KMS-11 (cell line): ENCODE results near the gene SUPT3H.

ENCODE experiments used
- H2AFZ ChIP-seq: fragments of 200-600 bp; sonication (generic); 2 replicates; pipeline ENCODE4 v1.6.1; 2016; ENCODE audit warnings: antibody characterized with exemption, mixed run types, low read depth
- H3K27ac ChIP-seq: fragments of 200-600 bp; sonication (generic); 2 replicates; pipeline ENCODE4 v1.6.1; 2016; ENCODE audit warnings: mild to moderate bottlenecking, mixed run types
- H3K27me3 ChIP-seq: fragments of 200-600 bp; sonication (generic); 2 replicates; pipeline ENCODE4 v1.6.1; 2017; ENCODE audit warnings: mild to moderate bottlenecking, low read depth, mixed run types, moderate library complexity; ENCODE audit not compliant: insufficient read depth
- H3K36me3 ChIP-seq: fragments of 200-600 bp; sonication (generic); 2 replicates; pipeline ENCODE4 v1.6.1; 2017; ENCODE audit warnings: mild to moderate bottlenecking, mixed run types; ENCODE audit not compliant: insufficient read depth
- H3K4me1 ChIP-seq: fragments of 200-600 bp; sonication (generic); 2 replicates; pipeline ENCODE4 v1.6.1; 2016; ENCODE audit warnings: mild to moderate bottlenecking, low read depth, mixed run types; ENCODE audit not compliant: poor library complexity, severe bottlenecking
- H3K4me2 ChIP-seq: fragments of 200-600 bp; sonication (generic); 2 replicates; pipeline ENCODE4 v1.7.0; 2016; ENCODE audit warnings: mild to moderate bottlenecking, mixed run types
- H3K4me3 ChIP-seq: fragments of 200-600 bp; sonication (generic); IDR thresholded peaks from 2 replicates; pipeline ENCODE4 v1.6.1; 2017; ENCODE audit warnings: low read depth, low read length, mixed read lengths; ENCODE audit not compliant: insufficient read depth
- H3K79me2 ChIP-seq: fragments of 200-600 bp; sonication (generic); 2 replicates; pipeline ENCODE4 v1.6.1; 2016; ENCODE audit warnings: low read depth, mixed run types; ENCODE audit not compliant: insufficient read depth
- H3K9ac ChIP-seq: fragments of 200-600 bp; sonication (generic); 2 replicates; pipeline ENCODE4 v1.6.1; 2016; ENCODE audit warnings: mild to moderate bottlenecking, mixed run types
- H4K20me1 ChIP-seq: fragments of 200-600 bp; sonication (generic); 2 replicates; pipeline ENCODE4 v1.6.1; 2016; ENCODE audit warnings: mild to moderate bottlenecking, mixed run types; ENCODE audit not compliant: insufficient read depth
- TF ChIP-seq, protein P1 (sequence below): fragments of 200-600 bp; sonication (generic); conservative IDR thresholded peaks from 2 replicates; pipeline ENCODE4 v1.6.1; 2017; ENCODE audit warnings: low read depth, mild to moderate bottlenecking, antibody characterized with exemption, low read length, moderate library complexity, mixed read lengths

Gene SUPT3H

GRCh38 chr6:44999066-44999465 is 378.7 kb downstream of the SUPT3H start:
- Histone ChIP-seq H3K27ac (no peak overlapping the region), H3K27me3 (no peaks in the 10 kb centered on the region), H3K36me3 (no peaks in the 10 kb centered on the region), H3K4me3 (no peak overlapping the region), H3K4me2 (no peak overlapping the region), H3K4me1 (peaks cover 99% of the 10 kb centered on the region), H3K79me2 (no peaks in the 10 kb centered on the region), H3K9ac (no peak overlapping the region), H2AFZ (no peak overlapping the region), H4K20me1 (no peaks in the 10 kb centered on the region)
- TF ChIP-seq, protein P1, sequence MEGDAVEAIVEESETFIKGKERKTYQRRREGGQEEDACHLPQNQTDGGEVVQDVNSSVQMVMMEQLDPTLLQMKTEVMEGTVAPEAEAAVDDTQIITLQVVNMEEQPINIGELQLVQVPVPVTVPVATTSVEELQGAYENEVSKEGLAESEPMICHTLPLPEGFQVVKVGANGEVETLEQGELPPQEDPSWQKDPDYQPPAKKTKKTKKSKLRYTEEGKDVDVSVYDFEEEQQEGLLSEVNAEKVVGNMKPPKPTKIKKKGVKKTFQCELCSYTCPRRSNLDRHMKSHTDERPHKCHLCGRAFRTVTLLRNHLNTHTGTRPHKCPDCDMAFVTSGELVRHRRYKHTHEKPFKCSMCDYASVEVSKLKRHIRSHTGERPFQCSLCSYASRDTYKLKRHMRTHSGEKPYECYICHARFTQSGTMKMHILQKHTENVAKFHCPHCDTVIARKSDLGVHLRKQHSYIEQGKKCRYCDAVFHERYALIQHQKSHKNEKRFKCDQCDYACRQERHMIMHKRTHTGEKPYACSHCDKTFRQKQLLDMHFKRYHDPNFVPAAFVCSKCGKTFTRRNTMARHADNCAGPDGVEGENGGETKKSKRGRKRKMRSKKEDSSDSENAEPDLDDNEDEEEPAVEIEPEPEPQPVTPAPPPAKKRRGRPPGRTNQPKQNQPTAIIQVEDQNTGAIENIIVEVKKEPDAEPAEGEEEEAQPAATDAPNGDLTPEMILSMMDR = no peak

GRCh38 chr6:44995486-44996132 is 382.1 kb downstream of the SUPT3H start:
- H3K4me2 ChIP-seq = peak overlapping the region; percentile 59
- H3K27me3 ChIP-seq = no peaks in the 10 kb centered on the region
- no peaks in the 10 kb centered on the region for H4K20me1 ChIP-seq
- no peak overlapping the region for H2AFZ ChIP-seq
- no peaks in the 10 kb centered on the region for H3K36me3 ChIP-seq
- peaks cover 91% of the 10 kb centered on the region for H3K4me1 ChIP-seq
- H3K27ac ChIP-seq = peak overlapping the region; percentile 18
- H3K79me2 ChIP-seq = no peaks in the 10 kb centered on the region
- no peak overlapping the region for H3K9ac ChIP-seq
- no peak overlapping the region for H3K4me3 ChIP-seq
- TF ChIP-seq, protein P1 = no peak

DNA sequence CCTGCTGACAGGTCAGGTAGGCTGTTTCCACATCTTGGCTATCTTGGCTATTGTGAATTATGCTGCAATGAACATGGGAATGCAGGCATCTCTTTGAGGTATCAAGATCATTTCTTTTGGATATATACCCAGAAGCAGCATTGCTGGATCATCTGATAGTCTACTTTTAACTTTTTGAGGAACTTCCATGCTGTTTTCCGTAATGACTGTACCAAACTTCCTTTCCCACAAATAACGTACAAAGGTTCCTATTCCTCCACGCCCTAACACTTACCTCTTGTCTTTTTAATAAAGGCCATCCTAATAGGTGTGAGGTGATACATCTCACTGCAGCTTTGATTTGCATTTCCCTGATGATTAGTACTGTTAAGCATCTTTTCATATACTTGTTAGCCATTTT is 388.3 kb downstream of the SUPT3H start:
- Histone ChIP-seq H3K9ac (no peak overlapping the region), H3K79me2 (no peaks in the 10 kb centered on the region)

DNA sequence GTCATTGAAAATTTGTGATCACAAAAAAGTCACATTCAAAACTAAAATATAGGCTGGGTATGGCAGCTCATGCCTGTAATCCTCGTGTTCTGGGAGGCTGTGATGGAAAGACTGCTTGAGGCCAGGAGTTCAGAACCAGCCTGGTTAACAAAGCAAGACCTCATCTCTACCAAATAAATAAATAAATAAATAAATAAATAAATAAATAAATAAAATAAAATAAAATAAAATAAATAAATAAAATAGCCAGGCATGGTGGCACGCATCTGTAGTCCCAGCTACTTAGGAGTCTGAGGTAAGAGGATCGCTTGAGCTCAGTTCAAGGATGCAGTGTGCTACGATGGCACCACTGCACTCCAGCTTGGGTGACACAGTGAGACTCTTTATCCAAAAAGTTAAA is 392.7 kb downstream of the SUPT3H start:
- no peaks in the 10 kb centered on the region for H3K79me2 ChIP-seq
- H3K36me3 ChIP-seq = no peaks in the 10 kb centered on the region
- no peak overlapping the region for H2AFZ ChIP-seq
- peaks cover 30% of the 10 kb centered on the region for H3K4me1 ChIP-seq
- H3K27ac ChIP-seq = no peak overlapping the region
- H4K20me1 ChIP-seq = no peaks in the 10 kb centered on the region
- TF ChIP-seq, protein P1 = no peak
- H3K4me3 ChIP-seq = no peak overlapping the region
- no peak overlapping the region for H3K4me2 ChIP-seq
- H3K9ac ChIP-seq = no peak overlapping the region
- H3K27me3 ChIP-seq = no peaks in the 10 kb centered on the region

More for the DNA sequence above, 388.3 kb downstream of the SUPT3H start:
- no peak overlapping the region for H3K27ac ChIP-seq
- no peak overlapping the region for H3K4me3 ChIP-seq
- no peaks in the 10 kb centered on the region for H3K36me3 ChIP-seq
- TF ChIP-seq, protein P1 = no peak
- no peaks in the 10 kb centered on the region for H4K20me1 ChIP-seq
- no peaks in the 10 kb centered on the region for H3K27me3 ChIP-seq
- no peak overlapping the region for H2AFZ ChIP-seq
- H3K4me2 ChIP-seq = no peak overlapping the region
- H3K4me1 ChIP-seq = peaks cover 29% of the 10 kb centered on the region
